ENCODE results near the gene SIGLEC10.

Gene SIGLEC10

GRCh38 chr19:51367255-51367564, 50.2 kb downstream of the SIGLEC10 start:
- Histone ChIP-seq H3K27me3 (ENCODE audit: insufficient read depth, insufficient read length) (no peaks in the 10 kb centered on the region), H3K4me3 (ENCODE audit: insufficient read length, low read depth) (peak overlapping the region; percentile 83), H3K36me3 (ENCODE audit: insufficient read depth, insufficient read length, low read length) (no peaks in the 10 kb centered on the region), H3K9ac (ENCODE audit: insufficient read length, low read depth) (peak overlapping the region; percentile 96), H3K4me1 (ENCODE audit: insufficient read depth, insufficient read length) (peaks cover 4% of the 10 kb centered on the region), H3K9me3 (ENCODE audit: insufficient read depth, low read length) (no peaks in the 10 kb centered on the region)
- no peak for DNase-seq (ENCODE audit: low read depth, low spot score)
- no peak for TF ChIP-seq ZNF274 (IDR thresholded peaks at IDR 0.05; ENCODE audit: low read depth, low read length)
- no peak for TF ChIP-seq YY1 (IDR thresholded peaks at IDR 0.05; ENCODE audit: insufficient read depth, insufficient read length)
- TF ChIP-seq SUZ12 (IDR thresholded peaks at IDR 0.05; ENCODE audit: extremely low read depth, insufficient read depth, insufficient read length), result no peak

GRCh38 chr19:51366389-51367254, 50.8 kb downstream of the SIGLEC10 start:
- DNase-seq (ENCODE audit: low read depth, low spot score), result peak; percentile 91
- Histone ChIP-seq H3K36me3 (ENCODE audit: insufficient read depth, insufficient read length, low read length) (no peaks in the 10 kb centered on the region), H3K4me1 (ENCODE audit: insufficient read depth, insufficient read length) (peaks cover 4% of the 10 kb centered on the region), H3K27me3 (ENCODE audit: insufficient read depth, insufficient read length) (no peaks in the 10 kb centered on the region), H3K9ac (ENCODE audit: insufficient read length, low read depth) (peak overlapping the region; percentile 96), H3K9me3 (ENCODE audit: insufficient read depth, low read length) (no peaks in the 10 kb centered on the region), H3K4me3 (ENCODE audit: insufficient read length, low read depth) (peak overlapping the region; percentile 83)
- TF ChIP-seq YY1 (IDR thresholded peaks at IDR 0.05; ENCODE audit: insufficient read depth, insufficient read length) (no peak), ZNF274 (IDR thresholded peaks at IDR 0.05; ENCODE audit: low read depth, low read length) (no peak), SUZ12 (IDR thresholded peaks at IDR 0.05; ENCODE audit: extremely low read depth, insufficient read depth, insufficient read length) (no peak)

- H3K27me3 ChIP-seq (ENCODE audit: insufficient read depth, insufficient read length), result no peaks in the 10 kb centered on the region
- peaks cover 4% of the 10 kb centered on the region for H3K4me1 ChIP-seq (ENCODE audit: insufficient read depth, insufficient read length)
- peak within 1 kb of the TSS; percentile 96 for H3K9ac ChIP-seq (ENCODE audit: insufficient read length, low read depth)
- TF ChIP-seq ZNF274 (IDR thresholded peaks at IDR 0.05; ENCODE audit: low read depth, low read length) (no peak), SUZ12 (IDR thresholded peaks at IDR 0.05; ENCODE audit: extremely low read depth, insufficient read depth, insufficient read length) (no peak), YY1 (IDR thresholded peaks at IDR 0.05; ENCODE audit: insufficient read depth, insufficient read length) (peak; percentile 14)
- H3K9me3 ChIP-seq (ENCODE audit: insufficient read depth, low read length), result no peaks in the 10 kb centered on the region
- H3K4me3 ChIP-seq (ENCODE audit: insufficient read length, low read depth), result peak within 1 kb of the TSS; percentile 83
- DNase-seq (ENCODE audit: low read depth, low spot score), result no peak
- H3K36me3 ChIP-seq (ENCODE audit: insufficient read depth, insufficient read length, low read length), result no peaks in the 10 kb centered on the region
Observed at GRCh38 chr19:51365965-51366388, 51.5 kb downstream of the SIGLEC10 start, which contains the start of gene ETFB. TSS of gene ETFB (minus strand) at chr19:51366388. CDS start at chr19:51366326, 62 bp downstream.

DNA sequence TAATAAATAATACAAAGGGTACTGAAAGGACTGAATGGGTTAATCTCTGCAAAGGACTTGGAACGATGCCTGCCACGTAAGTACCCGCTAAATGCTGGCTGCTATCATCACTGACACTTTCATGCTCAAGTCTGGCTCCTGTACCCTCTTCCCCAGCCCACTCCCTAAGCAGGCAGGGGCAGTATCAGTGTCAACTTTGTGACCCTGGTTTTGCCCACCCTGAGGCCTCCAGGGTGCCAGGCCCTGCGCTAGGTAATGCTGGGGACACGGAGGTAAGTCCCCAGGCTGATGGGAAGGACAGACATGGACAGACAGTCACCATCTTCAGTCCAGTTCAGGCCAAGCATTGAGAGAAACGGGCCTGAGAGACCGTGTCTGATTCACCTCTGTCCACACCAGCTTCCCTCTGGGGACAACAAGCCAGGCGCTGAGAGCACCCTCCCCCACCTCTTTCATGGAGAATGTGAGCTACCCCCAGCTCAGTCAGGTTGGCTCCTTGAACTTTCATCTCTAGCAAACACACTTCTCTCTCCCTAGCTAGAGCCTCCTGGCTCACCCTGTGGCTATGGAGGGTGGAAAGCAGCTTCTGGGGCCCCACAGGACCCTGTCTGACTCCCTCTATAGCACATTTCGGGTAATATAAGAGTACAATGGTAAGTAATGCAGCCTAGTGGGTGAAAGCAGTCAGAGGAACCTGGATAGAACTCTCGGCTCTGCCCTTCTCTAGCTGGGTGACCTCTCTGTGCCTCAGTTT, 52.1 kb downstream of the SIGLEC10 start:
- Histone ChIP-seq H3K27me3 (ENCODE audit: insufficient read depth, insufficient read length) (no peaks in the 10 kb centered on the region), H3K4me3 (ENCODE audit: insufficient read length, low read depth) (peak overlapping the region; percentile 73), H3K9me3 (ENCODE audit: insufficient read depth, low read length) (no peaks in the 10 kb centered on the region), H3K9ac (ENCODE audit: insufficient read length, low read depth) (peak overlapping the region; percentile 92), H3K36me3 (ENCODE audit: insufficient read depth, insufficient read length, low read length) (no peaks in the 10 kb centered on the region), H3K4me1 (ENCODE audit: insufficient read depth, insufficient read length) (peaks cover 4% of the 10 kb centered on the region)
- TF ChIP-seq ZNF274 (IDR thresholded peaks at IDR 0.05; ENCODE audit: low read depth, low read length) (no peak), YY1 (IDR thresholded peaks at IDR 0.05; ENCODE audit: insufficient read depth, insufficient read length) (no peak), SUZ12 (IDR thresholded peaks at IDR 0.05; ENCODE audit: extremely low read depth, insufficient read depth, insufficient read length) (no peak)
- no peak for DNase-seq (ENCODE audit: low read depth, low spot score)

DNA sequence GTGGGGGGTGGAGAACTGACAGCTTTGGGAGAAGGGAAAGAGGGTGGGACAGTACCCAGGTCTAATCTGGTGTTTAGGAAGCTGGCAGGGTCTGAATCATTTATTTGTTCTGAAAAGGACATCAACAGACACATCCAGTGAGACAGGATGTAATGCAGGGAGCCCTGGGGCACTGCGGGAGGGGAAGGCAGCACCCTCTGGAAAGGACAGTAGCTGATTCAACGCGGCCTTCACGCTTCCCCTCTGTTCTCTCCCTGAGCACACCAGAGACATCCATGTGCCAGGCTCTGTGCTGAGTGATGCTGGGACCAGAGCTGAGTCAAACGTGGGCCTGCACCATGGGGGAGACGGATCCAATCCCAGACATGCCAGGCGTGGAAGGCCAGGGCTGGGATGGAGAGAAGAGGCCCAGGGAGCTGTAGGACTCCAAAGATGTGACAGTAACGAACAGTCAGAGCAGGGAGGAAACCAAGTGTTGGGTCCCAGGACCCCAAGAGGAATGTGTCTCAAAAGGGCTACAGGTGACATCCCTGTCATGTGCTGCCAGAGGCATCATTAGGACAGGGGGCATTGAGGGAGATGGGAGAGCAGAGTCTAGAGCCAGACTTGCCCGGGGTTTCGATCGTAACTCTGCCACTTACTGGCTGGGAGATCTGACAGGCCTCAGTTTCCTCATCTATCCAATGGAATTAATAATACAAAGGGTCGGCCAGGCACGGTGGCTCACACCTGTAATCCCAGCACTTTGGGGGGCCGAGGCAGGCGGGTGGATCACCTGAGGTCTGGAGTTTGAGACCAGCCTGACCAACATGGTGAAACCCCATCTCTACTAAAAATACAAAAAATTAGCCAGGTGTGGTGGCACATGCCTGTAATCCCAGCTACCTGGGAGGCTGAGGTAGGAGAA, 53.0 kb downstream of the SIGLEC10 start:
- no peak overlapping the region for H3K4me3 ChIP-seq (ENCODE audit: insufficient read length, low read depth)
- no peaks in the 10 kb centered on the region for H3K9me3 ChIP-seq (ENCODE audit: insufficient read depth, low read length)
- no peak for TF ChIP-seq SUZ12 (IDR thresholded peaks at IDR 0.05; ENCODE audit: extremely low read depth, insufficient read depth, insufficient read length)
- TF ChIP-seq YY1 (IDR thresholded peaks at IDR 0.05; ENCODE audit: insufficient read depth, insufficient read length), result no peak
- no peak for TF ChIP-seq ZNF274 (IDR thresholded peaks at IDR 0.05; ENCODE audit: low read depth, low read length)
- no peaks in the 10 kb centered on the region for H3K36me3 ChIP-seq (ENCODE audit: insufficient read depth, insufficient read length, low read length)
- peaks cover 4% of the 10 kb centered on the region for H3K4me1 ChIP-seq (ENCODE audit: insufficient read depth, insufficient read length)
- H3K27me3 ChIP-seq (ENCODE audit: insufficient read depth, insufficient read length), result no peaks in the 10 kb centered on the region
- DNase-seq (ENCODE audit: low read depth, low spot score), result no peak
- H3K9ac ChIP-seq (ENCODE audit: insufficient read length, low read depth), result no peak overlapping the region

DNA sequence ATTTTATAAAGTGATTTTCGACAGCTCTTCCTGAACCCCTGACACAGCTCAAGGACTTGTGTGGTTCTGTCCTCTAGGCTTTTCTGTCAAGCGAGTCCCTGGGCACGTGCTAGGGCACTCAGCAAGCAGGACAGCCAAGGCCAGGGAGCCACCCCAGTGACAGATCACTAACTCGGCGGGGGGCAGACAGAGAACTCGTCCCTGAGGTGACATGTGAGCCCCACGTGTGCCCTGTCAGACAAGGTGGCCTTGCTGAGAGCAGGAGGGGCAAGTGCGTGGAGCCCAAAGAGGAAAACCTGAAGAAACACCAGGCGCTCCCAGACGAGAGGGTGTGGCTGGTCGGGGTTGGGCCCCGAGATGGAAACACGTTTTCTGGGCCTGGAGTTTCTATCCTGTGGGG, 56.2 kb downstream of the SIGLEC10 start:
- Histone ChIP-seq H3K27me3 (ENCODE audit: insufficient read depth, insufficient read length) (no peaks in the 10 kb centered on the region), H3K4me3 (ENCODE audit: insufficient read length, low read depth) (no peak overlapping the region), H3K4me1 (ENCODE audit: insufficient read depth, insufficient read length) (no peaks in the 10 kb centered on the region), H3K36me3 (ENCODE audit: insufficient read depth, insufficient read length, low read length) (no peaks in the 10 kb centered on the region), H3K9me3 (ENCODE audit: insufficient read depth, low read length) (no peaks in the 10 kb centered on the region), H3K9ac (ENCODE audit: insufficient read length, low read depth) (no peak overlapping the region)
- no peak for DNase-seq (ENCODE audit: low read depth, low spot score)
- TF ChIP-seq ZNF274 (IDR thresholded peaks at IDR 0.05; ENCODE audit: low read depth, low read length) (no peak), SUZ12 (IDR thresholded peaks at IDR 0.05; ENCODE audit: extremely low read depth, insufficient read depth, insufficient read length) (no peak), YY1 (IDR thresholded peaks at IDR 0.05; ENCODE audit: insufficient read depth, insufficient read length) (no peak)

All from NT2/D1 (cell line).